Activated CD4-positive, alpha-beta memory T cell treated with anti-CD3 and anti-CD28 coated beads for 36 hours (primary cell): ENCODE results near the gene GPR156. TPM values are rescaled to one million over a fixed set of nuclear protein-coding genes. Genes with fewer than 3 reads are reported as not detected.
"Not testable (repeated sequence)": the region's sequence is repeated elsewhere in the genome, so short reads cannot be mapped to it uniquely, and the experiment has no call there.

Experiments
- CTCF ChIA-PET: fragments of 350-600 bp; sonication (Branson Sonifier 250); formaldehyde crosslinking; loops from one replicate; lab custom pipeline; 2021; ENCODE audit warnings: antibody characterized with exemption, inconsistent platforms; lab: Charles Lee
- POLR2A ChIA-PET: fragments of 350-600 bp; sonication (Branson Sonifier 250); formaldehyde crosslinking; loops from one replicate; lab custom pipeline; 2021; ENCODE audit warnings: antibody characterized with exemption; lab: Charles Lee
- DNase-seq: peaks from one replicate; pipeline ENCODE4 v3.0.0-alpha.2; 2020
- H3K27ac Mint-ChIP-seq: one replicate; pipeline ENCODE4 v1.8.0; 2021; ENCODE audit warnings: mixed read lengths
- H3K27me3 Mint-ChIP-seq: one replicate; pipeline ENCODE4 v1.8.0; 2021; ENCODE audit warnings: mixed read lengths
- H3K36me3 Mint-ChIP-seq: one replicate; pipeline ENCODE4 v1.8.0; 2021; ENCODE audit warnings: mixed read lengths
- H3K4me1 Mint-ChIP-seq: one replicate; pipeline ENCODE4 v1.8.0; 2021; ENCODE audit warnings: low read depth, mixed read lengths
- H3K4me3 Mint-ChIP-seq: one replicate; pipeline ENCODE4 v1.8.0; 2021; ENCODE audit warnings: mild to moderate bottlenecking, mixed read lengths
- H3K9me3 Mint-ChIP-seq: one replicate; pipeline ENCODE4 v1.8.0; 2021; ENCODE audit warnings: mixed read lengths
- intact Hi-C: fragments of 100-400 bp; cut with micrococcal nuclease; formaldehyde crosslinking; loops from one replicate; pipeline ENCODE4 v1.15.1; 2023
- total RNA-seq, 2 experiments: library from RNA; stranded (reverse); gene quantifications; one replicate each; pipeline ENCODE4 v1.2.3, GENCODE V29; 2021

The GPR156 gene
- total RNA-seq, 2 experiments from 2014 or later, result not detected

DNA sequence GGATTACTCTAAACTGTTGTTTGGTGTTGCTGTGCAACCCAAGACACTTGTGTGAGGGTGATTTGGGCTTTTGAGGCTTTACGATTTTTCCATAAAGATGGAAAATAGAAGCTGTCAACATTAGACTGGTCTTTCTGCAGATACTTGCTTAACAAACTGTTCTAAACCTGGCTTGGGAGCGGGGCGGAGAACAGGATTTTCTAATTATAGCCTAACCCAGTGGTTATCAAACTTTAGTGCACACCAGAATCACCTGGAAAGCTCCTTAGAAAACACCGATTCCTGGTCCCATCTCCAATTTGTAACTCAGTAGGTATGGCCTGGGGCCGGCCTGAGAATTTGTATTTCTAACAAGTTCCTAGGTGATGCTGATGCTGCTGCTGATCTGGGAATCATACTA is 19.0 kb downstream of the GPR156 start:
- Mint-ChIP-seq H3K36me3 (no peaks in the 10 kb centered on the region), H3K27me3 (no peaks in the 10 kb centered on the region), H3K9me3 (no peaks in the 10 kb centered on the region), H3K4me1 (no peaks in the 10 kb centered on the region), H3K4me3 (no peak overlapping the region), H3K27ac (no peak overlapping the region)
- no peak for DNase-seq
- ChIA-PET CTCF (no interaction called here), POLR2A (no interaction called here)
- intact Hi-C loops, result no loop called here

DNA sequence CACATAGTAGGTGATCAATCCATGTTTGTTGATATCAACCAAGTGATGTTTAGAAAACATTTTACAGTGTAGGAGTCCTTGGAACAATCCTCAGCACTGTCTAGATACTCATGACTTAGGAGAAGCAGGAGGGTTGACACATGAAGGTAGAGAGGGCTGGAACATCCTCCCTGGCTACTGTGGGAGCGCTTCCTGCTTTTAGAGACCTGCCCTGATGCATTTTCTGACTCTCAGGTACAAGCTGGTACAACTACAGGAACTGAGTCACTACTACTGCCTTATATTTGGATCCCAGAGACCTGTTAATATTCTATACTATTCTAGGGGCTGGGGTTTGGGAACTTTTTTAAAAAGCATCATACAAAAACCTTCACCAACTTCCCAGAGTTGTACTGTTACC is 20.1 kb downstream of the GPR156 start:
- DNase-seq, result no peak
- POLR2A ChIA-PET, result no interaction called here
- Mint-ChIP-seq H3K27ac (no peak overlapping the region), H3K4me1 (no peaks in the 10 kb centered on the region), H3K27me3 (no peaks in the 10 kb centered on the region), H3K4me3 (no peak overlapping the region), H3K9me3 (no peaks in the 10 kb centered on the region), H3K36me3 (no peaks in the 10 kb centered on the region)
- intact Hi-C loops, result no loop called here
- CTCF ChIA-PET, result no interaction called here

DNA sequence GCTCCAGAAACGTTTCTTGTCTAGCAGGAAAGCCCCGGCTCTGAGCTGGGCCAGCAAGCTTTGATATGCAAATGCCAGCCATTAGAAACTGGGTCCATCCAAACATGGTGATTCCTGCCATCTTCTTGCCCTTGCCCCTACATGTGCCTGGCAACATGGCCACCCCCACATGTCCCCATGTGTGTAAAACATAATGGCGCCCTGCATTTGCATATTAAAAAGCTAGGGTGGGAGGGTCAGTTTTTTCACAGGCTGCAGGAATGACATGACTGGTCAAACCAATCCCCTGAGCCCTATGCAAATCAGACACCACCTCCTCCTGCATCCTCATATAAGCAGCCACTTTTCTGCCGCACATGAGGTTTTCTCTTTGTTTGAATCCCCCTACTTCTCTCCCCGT is 21.2 kb downstream of the GPR156 start:
- intact Hi-C loops, result no loop called here
- DNase-seq, result no peak
- no peaks in the 10 kb centered on the region for H3K4me1 Mint-ChIP-seq
- CTCF ChIA-PET, result no interaction called here
- POLR2A ChIA-PET, result no interaction called here
- H3K27ac Mint-ChIP-seq, result no peak overlapping the region
- no peaks in the 10 kb centered on the region for H3K9me3 Mint-ChIP-seq
- no peak overlapping the region for H3K4me3 Mint-ChIP-seq
- no peaks in the 10 kb centered on the region for H3K27me3 Mint-ChIP-seq
- H3K36me3 Mint-ChIP-seq, result no peaks in the 10 kb centered on the region

DNA sequence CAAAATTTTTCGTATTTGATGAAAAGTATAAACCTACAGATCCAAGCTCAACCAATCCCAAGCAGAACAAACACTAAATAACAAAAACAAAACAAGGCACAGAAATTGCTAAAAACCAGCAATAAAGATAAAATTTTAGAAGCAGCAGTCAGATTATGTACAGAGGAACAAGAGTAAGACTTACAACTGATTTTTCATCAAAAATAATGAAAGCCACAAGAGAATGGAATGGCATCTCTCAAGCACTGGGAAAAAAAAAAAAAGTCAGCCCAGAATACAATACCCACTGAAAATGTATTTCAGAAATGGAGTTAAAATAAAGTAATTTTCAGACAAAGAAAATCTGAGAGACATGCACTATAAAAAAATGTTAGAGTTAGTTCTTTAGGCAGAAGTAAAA is 27.0 kb downstream of the GPR156 start:
- H3K9me3 Mint-ChIP-seq, result peaks cover 18% of the 10 kb centered on the region
- H3K27me3 Mint-ChIP-seq, result peaks cover 3% of the 10 kb centered on the region
- POLR2A ChIA-PET, result no interaction called here
- CTCF ChIA-PET, result no interaction called here
- intact Hi-C loops, result no loop called here
- H3K4me3 Mint-ChIP-seq, result no peak overlapping the region
- no peaks in the 10 kb centered on the region for H3K4me1 Mint-ChIP-seq
- DNase-seq, result no peak
- H3K36me3 Mint-ChIP-seq, result no peaks in the 10 kb centered on the region
- no peak overlapping the region for H3K27ac Mint-ChIP-seq

DNA sequence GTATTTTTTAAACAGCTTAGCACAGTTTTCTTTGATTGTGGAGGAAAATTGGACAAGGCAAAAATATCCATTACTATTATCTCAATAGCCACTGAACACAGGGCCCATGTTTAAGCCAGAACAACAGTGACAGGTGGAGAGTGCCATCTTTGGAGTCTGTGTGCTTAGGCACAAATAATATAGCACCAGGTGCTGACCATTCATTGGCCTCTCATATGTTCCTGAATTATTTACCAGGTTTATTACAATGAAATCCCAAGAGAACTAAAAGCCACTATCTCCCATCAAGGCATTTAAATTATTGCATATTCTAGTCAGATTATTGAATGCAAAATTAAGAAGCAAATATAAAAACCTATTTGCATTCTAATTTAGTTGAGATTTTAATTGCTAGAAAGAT is 39.6 kb downstream of the GPR156 start:
- Mint-ChIP-seq H3K4me3 (no peak overlapping the region), H3K36me3 (no peaks in the 10 kb centered on the region), H3K27ac (no peak overlapping the region), H3K27me3 (peaks cover 14% of the 10 kb centered on the region), H3K4me1 (no peaks in the 10 kb centered on the region), H3K9me3 (no peaks in the 10 kb centered on the region)
- DNase-seq, result no peak
- intact Hi-C loops, result loop anchor here (2.0 kb wide), 1 partner anchor 549 kb away; no protein-coding TSS in a partner anchor
- ChIA-PET POLR2A (interaction anchor here (1.4 kb wide), 1 partner anchor 150 kb away, joined by 3 read pairs; no protein-coding TSS in a partner anchor), CTCF (interaction anchor here (0.8 to 5.9 kb wide), 10 partner anchors 10 to 550 kb away, joined by 3 to 241 read pairs (median 6); no protein-coding TSS in a partner anchor)

DNA sequence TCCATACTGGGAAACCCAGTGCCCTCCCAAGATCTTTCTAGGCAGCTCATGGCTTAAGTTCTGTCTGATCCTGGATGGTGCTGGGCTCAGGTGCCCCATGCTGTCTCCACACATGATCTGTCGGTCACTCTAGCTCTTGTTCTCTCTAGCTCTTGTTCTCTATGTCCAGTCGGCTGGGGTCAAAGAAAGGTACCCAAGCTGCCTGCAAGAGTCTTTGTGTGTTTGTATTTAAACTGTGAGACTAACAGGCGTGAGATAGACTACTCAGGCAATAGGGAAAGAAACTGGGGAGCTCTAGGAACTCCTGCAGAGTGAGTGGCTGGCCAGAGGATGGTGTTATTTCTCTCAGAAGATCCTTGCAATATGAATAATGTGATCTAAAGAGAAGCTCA is 40.2 kb downstream of the GPR156 start:
- H3K27me3 Mint-ChIP-seq, result peaks cover 14% of the 10 kb centered on the region
- CTCF ChIA-PET, result interaction anchor here (0.7 to 5.9 kb wide), 16 partner anchors 10 to 550 kb away, joined by 3 to 241 read pairs (median 4); no protein-coding TSS in a partner anchor
- H3K27ac Mint-ChIP-seq, result no peak overlapping the region
- H3K4me3 Mint-ChIP-seq, result no peak overlapping the region
- intact Hi-C loops, result loop anchor here (1.0 to 2.0 kb wide), 4 partner anchors 112 to 550 kb away; no protein-coding TSS in a partner anchor
- POLR2A ChIA-PET, result interaction anchor here (1.2 to 1.4 kb wide), 3 partner anchors 149 to 314 kb away, joined by 3 to 4 read pairs (median 3); no protein-coding TSS in a partner anchor
- no peaks in the 10 kb centered on the region for H3K9me3 Mint-ChIP-seq
- H3K4me1 Mint-ChIP-seq, result no peaks in the 10 kb centered on the region
- no peak for DNase-seq
- no peaks in the 10 kb centered on the region for H3K36me3 Mint-ChIP-seq

DNA sequence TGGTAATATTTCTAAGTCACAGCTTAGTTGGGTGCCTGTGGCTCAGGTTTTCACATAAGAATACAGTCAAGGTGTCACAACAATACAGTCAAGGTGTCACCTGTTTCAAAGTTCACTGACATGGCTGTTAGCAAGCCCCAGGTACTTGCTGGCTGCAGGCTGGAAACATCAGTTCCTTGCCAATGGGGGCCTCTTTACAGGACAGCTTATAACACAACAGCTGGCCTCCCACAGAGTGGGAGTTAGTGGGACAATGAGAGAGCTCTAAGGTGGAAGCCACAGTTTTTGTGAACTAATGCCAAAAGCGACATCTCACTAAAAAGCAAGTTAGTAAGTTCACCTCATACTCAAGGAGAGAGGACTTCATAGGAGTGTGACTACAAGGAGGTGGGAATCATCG is 45.4 kb downstream of the GPR156 start:
- no peak for DNase-seq
- H3K27ac Mint-ChIP-seq, result no peak overlapping the region
- ChIA-PET CTCF (interaction anchor here (1.8 kb wide), 1 partner anchor 177 kb away, joined by 8 read pairs; no protein-coding TSS in a partner anchor), POLR2A (no interaction called here)
- intact Hi-C loops, result no loop called here
- peaks cover 20% of the 10 kb centered on the region for H3K27me3 Mint-ChIP-seq
- H3K9me3 Mint-ChIP-seq, result no peaks in the 10 kb centered on the region
- H3K36me3 Mint-ChIP-seq, result no peaks in the 10 kb centered on the region
- no peak overlapping the region for H3K4me3 Mint-ChIP-seq
- no peaks in the 10 kb centered on the region for H3K4me1 Mint-ChIP-seq

DNA sequence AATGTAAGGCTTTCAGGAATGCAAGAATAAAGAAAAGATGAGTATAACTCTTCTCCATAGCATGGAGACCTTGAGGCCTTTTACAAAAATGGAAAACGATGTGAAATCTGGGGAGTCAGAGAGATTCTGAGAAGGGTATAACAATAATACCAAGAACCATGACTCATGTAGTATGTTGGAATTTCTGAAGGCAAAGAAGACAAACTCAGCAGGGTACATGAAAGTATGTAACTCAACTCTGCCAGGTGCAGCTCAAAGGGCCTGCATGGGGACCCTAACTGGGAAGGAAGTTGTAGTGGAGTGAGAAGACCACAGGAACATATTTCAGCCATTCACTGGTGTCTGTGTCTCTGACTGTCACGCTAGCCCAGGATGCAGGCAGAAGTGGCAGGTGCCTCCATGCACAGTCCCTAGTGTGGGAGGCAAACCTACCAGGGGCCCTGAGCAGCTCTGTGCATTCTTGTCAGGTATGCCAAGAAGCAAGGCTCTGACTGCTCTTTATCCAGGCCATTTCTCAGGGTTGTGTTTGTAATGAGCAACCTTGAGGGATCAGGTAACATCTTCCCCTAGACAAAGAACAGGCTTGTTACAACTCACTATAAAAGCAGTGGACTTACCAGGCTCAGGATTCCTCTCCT is 57.2 kb downstream of the GPR156 start:
- Mint-ChIP-seq H3K4me3 (no peak overlapping the region), H3K9me3 (no peaks in the 10 kb centered on the region), H3K4me1 (peaks cover 5% of the 10 kb centered on the region), H3K27me3 (peaks cover 1% of the 10 kb centered on the region), H3K27ac (no peak overlapping the region), H3K36me3 (no peaks in the 10 kb centered on the region)
- CTCF ChIA-PET, result interaction anchor here (1.0 kb wide), 1 partner anchor 15 kb away, joined by 4 read pairs; no protein-coding TSS in a partner anchor
- intact Hi-C loops, result no loop called here
- POLR2A ChIA-PET, result no interaction called here
- DNase-seq, result peak; percentile 10

DNA sequence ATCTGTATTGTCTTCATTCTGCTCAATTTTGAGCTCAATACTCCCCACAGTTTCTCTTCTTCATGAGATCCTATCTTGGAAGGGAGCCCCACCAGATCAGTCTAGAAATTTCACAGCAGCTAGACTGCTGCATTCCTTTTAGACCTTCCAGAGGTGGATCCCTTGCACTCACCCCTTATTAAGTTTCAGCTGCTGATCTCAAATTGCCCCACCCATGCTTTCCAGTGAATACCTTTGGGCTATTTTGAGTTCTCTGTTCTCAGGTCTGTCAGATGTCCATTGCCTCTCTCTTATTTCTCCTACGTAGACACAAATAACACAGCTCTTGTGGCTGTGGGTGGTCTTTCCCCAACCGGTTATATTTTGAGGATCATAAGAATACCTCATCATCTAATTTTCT is 60.8 kb downstream of the GPR156 start:
- intact Hi-C loops, result no loop called here
- Mint-ChIP-seq H3K36me3 (no peaks in the 10 kb centered on the region), H3K9me3 (no peaks in the 10 kb centered on the region), H3K4me1 (peaks cover 5% of the 10 kb centered on the region), H3K27me3 (peaks cover 3% of the 10 kb centered on the region), H3K4me3 (no peak overlapping the region), H3K27ac (no peak overlapping the region)
- DNase-seq, result no peak
- ChIA-PET POLR2A (no interaction called here), CTCF (no interaction called here)

DNA sequence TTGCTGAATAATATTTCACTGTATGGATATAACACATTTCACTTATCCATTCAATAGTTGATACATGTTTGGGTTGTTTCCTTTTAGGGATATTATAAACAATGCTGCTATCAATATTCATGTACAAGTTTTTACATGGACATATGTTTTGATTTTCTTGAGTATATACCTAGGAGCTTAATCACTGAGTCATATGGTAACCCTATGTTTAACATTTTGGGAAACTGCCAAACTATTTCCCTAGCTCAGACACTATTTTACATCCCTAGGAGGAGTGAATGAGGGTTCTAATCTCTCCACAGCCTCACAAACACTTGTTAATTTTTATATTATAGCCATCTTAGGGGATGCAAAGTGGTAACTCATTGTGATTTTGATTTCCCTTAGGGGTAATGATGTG is 66.0 kb downstream of the GPR156 start:
- intact Hi-C loops, result no loop called here
- POLR2A ChIA-PET, result no interaction called here

DNA sequence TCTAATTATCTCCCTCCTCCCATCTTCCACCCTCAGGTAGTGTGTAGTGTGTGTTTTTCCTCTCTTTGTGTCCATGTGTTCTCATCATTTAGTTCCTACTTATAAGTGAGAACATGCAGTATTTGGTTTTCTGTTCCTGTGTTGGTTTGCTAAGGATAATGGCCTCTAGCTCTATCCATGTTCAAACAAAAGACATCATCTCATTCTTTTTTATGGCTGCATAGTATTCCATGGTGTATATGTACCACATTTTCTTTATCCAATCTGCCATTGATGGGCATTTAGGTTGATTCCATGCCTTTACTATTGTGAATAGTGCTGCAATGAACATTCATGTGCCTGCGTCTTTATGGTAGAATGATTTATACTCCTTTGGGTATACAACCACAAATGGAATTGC is 68.4 kb downstream of the GPR156 start:
- H3K9me3 Mint-ChIP-seq, H3K4me3 Mint-ChIP-seq, H3K27ac Mint-ChIP-seq, DNase-seq, H3K27me3 Mint-ChIP-seq, POLR2A ChIA-PET, H3K36me3 Mint-ChIP-seq, H3K4me1 Mint-ChIP-seq, intact Hi-C loops: not testable (repeated sequence)
- CTCF ChIA-PET, result interaction anchor here (1.7 kb wide), 1 partner anchor 28 kb away, joined by 4 read pairs; no protein-coding TSS in a partner anchor

More for the DNA sequence above, 66.0 kb downstream of the GPR156 start:
- H3K4me1 Mint-ChIP-seq, result no peaks in the 10 kb centered on the region
- H3K27me3 Mint-ChIP-seq, result peaks cover 2% of the 10 kb centered on the region
- no peaks in the 10 kb centered on the region for H3K9me3 Mint-ChIP-seq
- CTCF ChIA-PET, result interaction anchor here (0.6 kb wide), 1 partner anchor 327 kb away, joined by 3 read pairs; no protein-coding TSS in a partner anchor
- no peak for DNase-seq
- H3K27ac Mint-ChIP-seq, result no peak overlapping the region
- H3K4me3 Mint-ChIP-seq, result no peak overlapping the region
- H3K36me3 Mint-ChIP-seq, result no peaks in the 10 kb centered on the region

DNA sequence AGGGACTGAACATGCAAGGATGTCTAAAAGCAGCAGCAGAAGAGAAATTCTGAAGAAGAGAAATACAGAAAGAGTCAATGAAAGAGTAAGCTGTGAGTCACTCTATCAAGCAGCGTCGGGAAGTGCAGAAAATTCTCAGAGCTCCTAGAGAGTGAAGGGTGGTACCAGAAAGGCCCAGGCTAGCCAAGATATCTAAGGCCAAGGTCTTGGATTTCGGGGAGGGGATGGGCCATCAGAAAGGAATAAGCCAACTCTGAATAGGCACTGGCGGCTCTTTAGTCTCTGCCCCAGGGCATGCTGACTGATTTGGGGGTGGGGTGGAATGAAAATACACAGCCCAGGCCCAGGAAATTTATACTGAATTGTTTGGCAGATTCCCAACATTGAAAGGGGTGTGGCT is 70.8 kb downstream of the GPR156 start:
- DNase-seq, result no peak
- intact Hi-C loops, result no loop called here
- Mint-ChIP-seq H3K36me3 (no peaks in the 10 kb centered on the region), H3K27me3 (peaks cover 9% of the 10 kb centered on the region), H3K4me3 (no peak overlapping the region), H3K9me3 (no peaks in the 10 kb centered on the region), H3K27ac (no peak overlapping the region), H3K4me1 (no peaks in the 10 kb centered on the region)
- CTCF ChIA-PET, result no interaction called here
- POLR2A ChIA-PET, result no interaction called here

DNA sequence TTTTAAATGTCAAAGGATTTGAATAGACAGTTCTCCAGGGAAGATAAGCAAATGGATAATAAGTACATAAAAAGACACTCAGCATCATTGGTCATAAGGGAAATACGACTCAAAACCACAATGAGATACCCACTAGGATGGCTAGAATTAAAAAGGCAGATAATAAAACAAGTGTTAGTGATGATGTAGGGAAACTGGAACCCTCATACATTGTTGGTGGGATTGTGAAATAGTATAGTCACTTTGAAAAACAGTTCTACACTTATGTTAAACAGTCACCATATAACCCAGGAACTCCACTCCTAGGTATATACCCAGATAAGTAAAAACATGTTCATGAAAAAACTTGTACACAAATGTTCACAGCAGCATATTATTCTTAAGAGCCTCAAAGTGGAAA is 72.5 kb downstream of the GPR156 start:
- peaks cover 9% of the 10 kb centered on the region for H3K27me3 Mint-ChIP-seq

More for the DNA sequence above, 72.5 kb downstream of the GPR156 start:
- H3K27ac Mint-ChIP-seq, result no peak overlapping the region
- no peaks in the 10 kb centered on the region for H3K36me3 Mint-ChIP-seq
- no peak for DNase-seq
- H3K4me1 Mint-ChIP-seq, result no peaks in the 10 kb centered on the region
- intact Hi-C loops, result no loop called here
- CTCF ChIA-PET, result no interaction called here
- H3K9me3 Mint-ChIP-seq, result no peaks in the 10 kb centered on the region
- POLR2A ChIA-PET, result no interaction called here
- H3K4me3 Mint-ChIP-seq, result no peak overlapping the region
